B cell (primary cell): Measurements from ENCODE around the gene CFHR1. TPM values are rescaled to one million over a fixed set of nuclear protein-coding genes. Genes with fewer than 3 reads are reported as not detected.

ENCODE experiments used
- ATAC-seq: fragments of 200-7000 bp; cut with Tn5 transposase; one replicate; pipeline ENCODE4 v1.10.0; 2021; ENCODE audit warnings: low read depth, mild to moderate bottlenecking, moderate number of reproducible peaks, moderate library complexity
- CTCF ChIA-PET: fragments of 350-600 bp; sonication (Branson Sonifier 250); formaldehyde crosslinking; loops from one replicate; lab custom pipeline; 2021; ENCODE audit warnings: antibody characterized with exemption, inconsistent platforms; lab: Charles Lee
- POLR2A ChIA-PET: fragments of 350-600 bp; sonication (Branson Sonifier 250); formaldehyde crosslinking; loops from one replicate; lab custom pipeline; 2021; ENCODE audit warnings: antibody characterized with exemption; lab: Charles Lee
- DNase-seq: peaks from one replicate; pipeline ENCODE4 v3.0.0; 2013
- H2AFZ ChIP-seq: 2 replicates; pipeline ENCODE4 v1.6.1; 2012; ENCODE audit warnings: mild to moderate bottlenecking, low read depth, low read length; ENCODE audit not compliant: insufficient read depth, poor library complexity, severe bottlenecking
- H3K27ac ChIP-seq, 2 donors: 1 replicate in 1 of 2; 2 replicates in 1 of 2; pipeline ENCODE4 v1.5.1; 2012 to 2013; ENCODE audit warnings: low read length in 2 of 2, mild to moderate bottlenecking in 2 of 2, moderate library complexity in 1 of 2
- H3K27me3 ChIP-seq, 4 experiments: fragments of 200-600 bp in 1 of 4; sonication (generic) in 1 of 4; replicated peaks in 1 of 4; 1 replicate in 2 of 4; 2 replicates in 2 of 4; pipeline versions ENCODE4 v1.6.1 to v1.7.0; 2013 to 2016; ENCODE audit warnings: low read length in 3 of 4, mild to moderate bottlenecking in 2 of 4, mixed read lengths in 1 of 4, moderate library complexity in 1 of 4; ENCODE audit not compliant: insufficient read depth in 4 of 4, control insufficient read depth in 3 of 4; ENCODE audit errors: control extremely low read depth in 1 of 4
- H3K36me3 ChIP-seq, 2 experiments: replicated peaks in 1 of 2; 1 replicate in 1 of 2; 2 replicates in 1 of 2; pipeline versions ENCODE4 v1.6.1 to v1.7.1; 2013; ENCODE audit warnings: low read length in 1 of 2; ENCODE audit not compliant: insufficient read depth in 2 of 2, control insufficient read depth in 1 of 2; ENCODE audit errors: control extremely low read depth in 1 of 2, extremely low read depth in 1 of 2
- H3K4me1 ChIP-seq, 2 donors: fragments of 200-600 bp in 1 of 2; sonication (generic) in 1 of 2; 1 replicate in 1 of 2; 2 replicates in 1 of 2; pipeline versions ENCODE4 v1.5.1 to v1.6.1; 2013 to 2017; ENCODE audit warnings: low read length in 2 of 2; ENCODE audit not compliant: control insufficient read depth in 2 of 2, insufficient read depth in 2 of 2
- H3K4me2 ChIP-seq: replicated peaks from 2 replicates; pipeline ENCODE3; 2012; ENCODE audit warnings: mild to moderate bottlenecking, low read depth, low read length; ENCODE audit not compliant: poor library complexity, severe bottlenecking
- H3K4me3 ChIP-seq, 5 experiments: fragments of 200-600 bp in 1 of 5; sonication (generic) in 1 of 5; 1 replicate in 3 of 5; 2 replicates in 2 of 5; pipeline versions ENCODE4 v1.5.1 to v1.7.0; 2011 to 2016; ENCODE audit warnings: low read length in 4 of 5, mild to moderate bottlenecking in 4 of 5, low read depth in 2 of 5, control low read depth in 1 of 5, moderate library complexity in 1 of 5; ENCODE audit not compliant: insufficient read depth in 1 of 5; ENCODE audit errors: control extremely low read depth in 1 of 5, extremely low read depth in 1 of 5
- H3K79me2 ChIP-seq: fragments of 200-600 bp; sonication (generic); one replicate; pipeline ENCODE4 v1.6.0; 2016; ENCODE audit warnings: low read length; ENCODE audit not compliant: control insufficient read depth, insufficient read depth
- H3K9ac ChIP-seq: fragments of 200-600 bp; sonication (generic); 2 replicates; pipeline ENCODE4 v1.6.1; 2017; ENCODE audit warnings: mild to moderate bottlenecking, low read length, moderate library complexity
- H3K9me3 ChIP-seq, 3 donors: one replicate each; pipeline versions ENCODE4 v1.6.1 to v1.7.1; 2013; ENCODE audit warnings: low read length in 2 of 3; ENCODE audit not compliant: control insufficient read depth in 2 of 3, insufficient read depth in 1 of 3; ENCODE audit errors: control extremely low read depth in 1 of 3
- H4K20me1 ChIP-seq: 2 replicates; pipeline ENCODE4 v1.6.0; 2012; ENCODE audit warnings: mild to moderate bottlenecking, low read length; ENCODE audit not compliant: insufficient read depth, control insufficient read depth, poor library complexity, severe bottlenecking
- H3K27ac Mint-ChIP-seq: one replicate; pipeline ENCODE4 v1.8.0; 2021; ENCODE audit warnings: mixed read lengths
- H3K27me3 Mint-ChIP-seq: one replicate; pipeline ENCODE4 v1.8.0; 2021; ENCODE audit warnings: mixed read lengths
- H3K4me1 Mint-ChIP-seq: one replicate; pipeline ENCODE4 v1.8.0; 2021; ENCODE audit warnings: mixed read lengths
- H3K4me3 Mint-ChIP-seq: one replicate; pipeline ENCODE4 v1.8.0; 2021; ENCODE audit warnings: mixed read lengths
- H3K9me3 Mint-ChIP-seq: one replicate; pipeline ENCODE4 v1.8.0; 2022; ENCODE audit warnings: mixed read lengths; ENCODE audit not compliant: insufficient read depth
- EZH2 ChIP-seq: IDR thresholded peaks from 2 replicates; pipeline ENCODE4 v1.6.1; 2012; ENCODE audit warnings: borderline replicate concordance, low read depth, mild to moderate bottlenecking, moderate library complexity, low read length; ENCODE audit not compliant: insufficient read depth, poor library complexity, severe bottlenecking
- WGBS: methylation state at CpG from one replicate; pipeline ENCODE4 v1.1.5; 2013; ENCODE audit warnings: missing lambda C conversion rate; ENCODE audit not compliant: insufficient coverage; 5-methylcytosine and 5-hydroxymethylcytosine counted together
- intact Hi-C: fragments of 100-400 bp; cut with micrococcal nuclease; formaldehyde crosslinking; loops from one replicate; pipeline ENCODE4 v1.10.0; 2022
- polyA plus RNA-seq: library from polyadenylated mRNA; depleted of rRNA; stranded (reverse); fragments of >200 nt; gene quantifications from 2 replicates; pipeline ENCODE4 v1.2.3, GENCODE V29; 2012
- total RNA-seq, 2 donors: library from RNA; stranded (reverse); fragments of 120-200 nt in 1 of 2; gene quantifications; 1 replicate in 1 of 2; 2 replicates in 1 of 2; pipeline versions ENCODE4 v1.2.3 to v1.2.4, GENCODE V29; 2013 to 2022
- TF ChIP-seq, protein P1 (sequence below): fragments of 200-600 bp; IDR thresholded peaks from one replicate; pipeline ENCODE4 v1.8.0; 2022; ENCODE audit warnings: antibody characterized with exemption, mild to moderate bottlenecking

The CFHR1 gene
- total and polyA plus RNA-seq, 2 donors (not counting 1 experiment from before 2014, with no cell fraction given), result not detected

DNA sequence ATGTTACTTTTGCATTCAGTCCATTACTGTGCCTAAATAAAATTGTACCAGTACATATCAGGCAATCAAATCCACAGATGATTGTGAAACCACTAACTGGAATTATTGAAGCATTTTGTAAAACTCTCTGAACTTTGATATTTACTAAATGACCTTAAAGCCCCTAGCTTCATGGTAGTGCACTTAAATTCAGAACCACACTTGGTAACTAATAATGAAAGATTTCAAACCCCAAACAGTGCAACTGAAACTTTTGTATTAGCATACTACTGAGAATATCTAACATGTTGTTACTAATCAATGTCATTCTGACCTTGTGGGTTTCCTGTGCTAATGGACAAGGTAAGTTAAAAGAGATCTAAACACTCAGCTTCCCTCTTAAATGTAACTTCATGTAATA, 44.9 kb upstream of the CFHR1 start, which contains the start of gene CFHR3:
Gene CFHR3, plus strand, starts transcription at position 238 of the 400 bp plus-strand sequence. Its CDS starts 47 bp downstream, at position 285.
- no peaks in the 10 kb centered on the region for H3K27me3 ChIP-seq
- H3K9ac ChIP-seq, result no peak within 1 kb of the TSS
- H3K4me3 Mint-ChIP-seq, result no peak within 1 kb of the TSS
- no peak within 1 kb of the TSS for H3K27ac Mint-ChIP-seq
- no peak within 1 kb of the TSS for H2AFZ ChIP-seq
- no peaks in the 10 kb centered on the region for H3K9me3 Mint-ChIP-seq
- DNase-seq (no peak), ATAC-seq (no peak)
- no peaks in the 10 kb centered on the region for H3K9me3 ChIP-seq
- TF ChIP-seq, protein P1, sequence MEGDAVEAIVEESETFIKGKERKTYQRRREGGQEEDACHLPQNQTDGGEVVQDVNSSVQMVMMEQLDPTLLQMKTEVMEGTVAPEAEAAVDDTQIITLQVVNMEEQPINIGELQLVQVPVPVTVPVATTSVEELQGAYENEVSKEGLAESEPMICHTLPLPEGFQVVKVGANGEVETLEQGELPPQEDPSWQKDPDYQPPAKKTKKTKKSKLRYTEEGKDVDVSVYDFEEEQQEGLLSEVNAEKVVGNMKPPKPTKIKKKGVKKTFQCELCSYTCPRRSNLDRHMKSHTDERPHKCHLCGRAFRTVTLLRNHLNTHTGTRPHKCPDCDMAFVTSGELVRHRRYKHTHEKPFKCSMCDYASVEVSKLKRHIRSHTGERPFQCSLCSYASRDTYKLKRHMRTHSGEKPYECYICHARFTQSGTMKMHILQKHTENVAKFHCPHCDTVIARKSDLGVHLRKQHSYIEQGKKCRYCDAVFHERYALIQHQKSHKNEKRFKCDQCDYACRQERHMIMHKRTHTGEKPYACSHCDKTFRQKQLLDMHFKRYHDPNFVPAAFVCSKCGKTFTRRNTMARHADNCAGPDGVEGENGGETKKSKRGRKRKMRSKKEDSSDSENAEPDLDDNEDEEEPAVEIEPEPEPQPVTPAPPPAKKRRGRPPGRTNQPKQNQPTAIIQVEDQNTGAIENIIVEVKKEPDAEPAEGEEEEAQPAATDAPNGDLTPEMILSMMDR, result no peak
- no peak for TF ChIP-seq EZH2
- intact Hi-C loops, result no loop called here
- no peak within 1 kb of the TSS for H3K4me2 ChIP-seq
- H3K79me2 ChIP-seq, result no peaks in the 10 kb centered on the region
- H3K27me3 Mint-ChIP-seq, result no peaks in the 10 kb centered on the region
- no peaks in the 10 kb centered on the region for H3K4me1 Mint-ChIP-seq
- H4K20me1 ChIP-seq, result no peaks in the 10 kb centered on the region
- POLR2A ChIA-PET, result no interaction called here
- CTCF ChIA-PET, result no interaction called here
- H3K4me1 ChIP-seq, result no peaks in the 10 kb centered on the region
- no peak within 1 kb of the TSS for H3K27ac ChIP-seq
- no peak within 1 kb of the TSS for H3K4me3 ChIP-seq
- H3K36me3 ChIP-seq, result no peaks in the 10 kb centered on the region

DNA sequence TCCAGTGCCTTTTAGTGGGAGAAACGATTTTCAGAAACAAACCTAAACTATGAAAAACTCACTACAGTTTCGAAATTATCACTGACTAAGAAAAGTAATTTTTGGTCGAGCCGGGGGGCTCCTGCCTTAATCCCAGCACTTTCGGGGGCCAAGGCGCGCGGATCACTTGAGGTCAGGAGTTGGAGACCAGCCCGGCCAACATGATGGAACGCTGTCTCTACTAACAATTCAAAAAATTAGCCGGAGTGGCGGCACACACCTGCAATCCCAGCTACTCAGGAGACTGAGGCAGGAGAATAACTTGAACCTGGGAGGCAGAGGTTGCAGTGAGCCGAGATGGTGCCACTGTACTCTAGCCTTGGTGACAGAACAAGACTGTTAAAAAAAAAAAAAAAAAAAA, 41.9 kb upstream of the CFHR1 start:
- no peak for TF ChIP-seq EZH2
- TF ChIP-seq, protein P1, result no peak
- H3K27ac ChIP-seq, result no peak overlapping the region
- no peak overlapping the region for H3K4me3 ChIP-seq
- no peaks in the 10 kb centered on the region for H4K20me1 ChIP-seq
- CTCF ChIA-PET, result no interaction called here
- Mint-ChIP-seq H3K27ac (no peak overlapping the region), H3K4me3 (no peak overlapping the region), H3K27me3 (no peaks in the 10 kb centered on the region), H3K4me1 (no peaks in the 10 kb centered on the region), H3K9me3 (no peaks in the 10 kb centered on the region)
- POLR2A ChIA-PET, result no interaction called here
- intact Hi-C loops, result no loop called here
- 91% methylated on average over 7 of the region's 13 CpGs for WGBS
- no peak overlapping the region for H2AFZ ChIP-seq
- no peaks in the 10 kb centered on the region for H3K9me3 ChIP-seq
- H3K79me2 ChIP-seq, result no peaks in the 10 kb centered on the region
- no peak for DNase-seq
- no peak overlapping the region for H3K4me2 ChIP-seq
- H3K36me3 ChIP-seq, result no peaks in the 10 kb centered on the region
- no peaks in the 10 kb centered on the region for H3K4me1 ChIP-seq
- no peaks in the 10 kb centered on the region for H3K27me3 ChIP-seq
- ATAC-seq, result no peak
- no peak overlapping the region for H3K9ac ChIP-seq
